GM23338 (cell line): Measurements from ENCODE around the gene AXIN1.

Experiments used
- CTCF ChIP-seq, 2 experiments: fragments of 200-600 bp in 1 of 2; sonication (generic) in 1 of 2; conservative IDR thresholded peaks; 2 replicates each; pipeline versions ENCODE4 v1.5.1 to v1.6.1; 2016 to 2017; ENCODE audit warnings: antibody characterized with exemption in 2 of 2, low read depth in 2 of 2, mild to moderate bottlenecking in 2 of 2, moderate library complexity in 1 of 2
- EZH2 ChIP-seq: fragments of 200-600 bp; sonication (generic); IDR thresholded peaks from one replicate; pipeline ENCODE4 v1.8.0; 2017; ENCODE audit warnings: antibody characterized with exemption, mild to moderate bottlenecking, low read depth; ENCODE audit not compliant: unreplicated experiment
- EZH2phosphoT487 ChIP-seq: fragments of 200-600 bp; sonication (generic); IDR thresholded peaks from one replicate; pipeline ENCODE4 v1.8.1; 2018; ENCODE audit warnings: antibody characterized with exemption; ENCODE audit not compliant: unreplicated experiment
- JUNB ChIP-seq: IDR thresholded peaks from one replicate; pipeline ENCODE4 v1.6.1; 2016; ENCODE audit warnings: antibody characterized with exemption; ENCODE audit not compliant: unreplicated experiment

- TF ChIP-seq CTCF (conservative IDR thresholded peaks at IDR 0.05; ENCODE audit: low read depth in 2 of 2) (no peak), EZH2 (no peak), EZH2phosphoT487 (no peak), JUNB (no peak)
These were observed 43.7 kb upstream of the AXIN1 start for GRCh38 chr16:396199-396598.
